Measurements from ENCODE around the gene ACKR3.

Gene ACKR3

GRCh38 chr2:236613612-236614011, 44.0 kb downstream of the ACKR3 start:
- no peak overlapping the region for H3K27ac ChIP-seq
- no peak for TF ChIP-seq CTCF (conservative IDR thresholded peaks at IDR 0.05)
- no peak for TF ChIP-seq ZFX (IDR thresholded peaks at IDR 0.05)

GRCh38 chr2:236614551-236614950, 44.9 kb downstream of the ACKR3 start:
- no peak overlapping the region for H3K27ac ChIP-seq
- TF ChIP-seq CTCF (conservative IDR thresholded peaks at IDR 0.05) (no peak), ZFX (IDR thresholded peaks at IDR 0.05) (no peak)

GRCh38 chr2:236616031-236616430, 46.4 kb downstream of the ACKR3 start:
- H3K27ac ChIP-seq: no peak overlapping the region
- TF ChIP-seq CTCF (conservative IDR thresholded peaks at IDR 0.05): no peak
- no peak for TF ChIP-seq ZFX (IDR thresholded peaks at IDR 0.05)

GRCh38 chr2:236616624-236617023, 47.0 kb downstream of the ACKR3 start:
- TF ChIP-seq ZFX (IDR thresholded peaks at IDR 0.05): no peak
- TF ChIP-seq CTCF (conservative IDR thresholded peaks at IDR 0.05): no peak
- no peak overlapping the region for H3K27ac ChIP-seq

- no peak overlapping the region for H3K27ac ChIP-seq
- TF ChIP-seq ZFX (IDR thresholded peaks at IDR 0.05) (no peak), CTCF (conservative IDR thresholded peaks at IDR 0.05) (no peak)
Measured at GRCh38 chr2:236617221-236617737, 47.7 kb downstream of the ACKR3 start.

GRCh38 chr2:236617796-236618195, 48.2 kb downstream of the ACKR3 start:
- TF ChIP-seq ZFX (IDR thresholded peaks at IDR 0.05): no peak
- no peak for TF ChIP-seq CTCF (conservative IDR thresholded peaks at IDR 0.05)
- no peak overlapping the region for H3K27ac ChIP-seq

GRCh38 chr2:236618370-236618769, 48.7 kb downstream of the ACKR3 start:
- H3K27ac ChIP-seq: no peak overlapping the region
- no peak for TF ChIP-seq ZFX (IDR thresholded peaks at IDR 0.05)
- no peak for TF ChIP-seq CTCF (conservative IDR thresholded peaks at IDR 0.05)

Data from C4-2B (cell line).